HG03135 (cell line): ENCODE measurements around the gene CPNE5.
"Not testable (repeated sequence)": the region's sequence is repeated elsewhere in the genome, so short reads cannot be mapped to it uniquely, and the experiment has no call there.

Experiments used
- ATAC-seq: cut with Tn5 transposase; IDR thresholded peaks from one replicate; pipeline ENCODE4 v1.9.1; 2021; ENCODE audit warnings: mild to moderate bottlenecking, moderate library complexity; ENCODE audit not compliant: unreplicated experiment

CPNE5 gene

GRCh38 chr6:36817847-36818246 is 21.4 kb downstream of the CPNE5 start:
- ATAC-seq: no peak

GRCh38 chr6:36817176-36817817 is 21.9 kb downstream of the CPNE5 start:
- ATAC-seq: no peak

DNA sequence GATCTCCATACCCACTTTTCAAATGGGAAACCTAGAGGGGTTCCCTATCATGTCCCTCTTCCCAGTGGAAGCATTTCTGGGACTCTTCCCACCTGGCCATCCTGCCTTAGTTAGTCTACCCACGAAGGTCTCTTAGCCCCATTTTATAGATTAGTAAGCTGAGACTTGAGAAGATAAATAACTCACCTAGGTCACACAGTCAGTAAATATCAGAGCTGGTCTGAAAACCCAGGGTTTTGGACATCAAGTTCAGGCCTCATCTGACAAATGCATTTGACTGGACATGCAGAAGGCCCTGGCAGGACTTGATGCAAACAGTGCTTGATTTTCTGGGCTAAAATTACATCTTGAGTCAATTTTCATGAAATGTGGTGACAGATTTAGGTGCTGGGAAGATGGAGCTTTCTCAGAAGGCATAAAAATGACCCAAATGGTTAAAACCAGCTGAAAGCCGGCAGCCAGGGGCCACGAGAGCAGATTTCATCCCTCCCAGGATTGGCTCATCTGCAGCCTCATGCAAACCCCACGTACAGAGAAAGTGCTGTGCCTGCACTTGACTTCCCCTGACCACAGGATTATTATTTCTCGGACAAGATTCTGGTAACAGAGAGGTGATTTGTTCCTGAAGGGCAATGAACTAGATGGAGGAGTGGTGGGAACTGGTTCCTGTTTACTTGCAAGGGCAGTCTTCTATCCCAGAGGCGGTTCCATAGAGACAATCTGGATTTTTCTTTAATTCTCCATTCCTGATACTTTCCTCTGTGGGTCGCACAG is 23.1 kb downstream of the CPNE5 start:
- ATAC-seq: no peak

GRCh38 chr6:36814249-36814648 is 25.0 kb downstream of the CPNE5 start:
- no peak for ATAC-seq

DNA sequence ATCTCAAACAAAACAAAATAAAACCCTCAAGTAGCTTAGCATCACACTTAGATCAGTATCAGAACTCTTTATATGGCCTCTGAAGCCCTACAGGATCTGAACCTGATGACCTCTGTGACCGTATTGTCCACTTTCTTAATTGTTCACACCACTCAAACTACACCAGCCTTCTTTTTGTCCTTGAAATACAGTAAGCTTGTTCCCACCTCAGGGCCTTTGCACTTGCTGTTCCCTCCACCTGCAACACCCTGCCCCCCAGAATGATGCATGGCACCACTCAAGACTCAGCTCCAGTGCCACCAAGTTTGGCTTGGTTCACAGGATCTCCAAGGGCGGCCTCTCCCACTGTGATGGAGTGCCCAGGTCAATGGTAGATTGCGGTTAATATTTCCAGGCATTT is 25.7 kb downstream of the CPNE5 start:
- no peak for ATAC-seq

DNA sequence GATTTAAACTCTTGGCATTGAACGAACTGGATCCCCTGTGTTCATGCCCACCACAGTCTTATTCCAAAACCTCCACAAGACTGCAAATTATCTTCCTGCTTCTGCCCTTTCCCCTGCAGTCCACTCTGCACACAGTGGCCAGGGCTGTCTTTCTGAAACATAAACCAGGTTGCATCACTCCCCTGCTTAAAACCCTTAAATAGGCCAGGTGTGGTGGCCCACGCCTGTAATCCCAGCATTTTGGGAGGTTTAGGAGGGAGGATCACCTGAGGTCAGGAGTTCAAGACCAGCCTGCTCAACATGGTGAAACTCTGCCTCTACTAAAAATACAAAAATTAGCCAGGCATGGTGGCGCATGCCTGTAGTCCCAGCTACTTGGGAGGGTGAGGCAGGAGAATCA is 26.2 kb downstream of the CPNE5 start:
- not testable (repeated sequence) for ATAC-seq

DNA sequence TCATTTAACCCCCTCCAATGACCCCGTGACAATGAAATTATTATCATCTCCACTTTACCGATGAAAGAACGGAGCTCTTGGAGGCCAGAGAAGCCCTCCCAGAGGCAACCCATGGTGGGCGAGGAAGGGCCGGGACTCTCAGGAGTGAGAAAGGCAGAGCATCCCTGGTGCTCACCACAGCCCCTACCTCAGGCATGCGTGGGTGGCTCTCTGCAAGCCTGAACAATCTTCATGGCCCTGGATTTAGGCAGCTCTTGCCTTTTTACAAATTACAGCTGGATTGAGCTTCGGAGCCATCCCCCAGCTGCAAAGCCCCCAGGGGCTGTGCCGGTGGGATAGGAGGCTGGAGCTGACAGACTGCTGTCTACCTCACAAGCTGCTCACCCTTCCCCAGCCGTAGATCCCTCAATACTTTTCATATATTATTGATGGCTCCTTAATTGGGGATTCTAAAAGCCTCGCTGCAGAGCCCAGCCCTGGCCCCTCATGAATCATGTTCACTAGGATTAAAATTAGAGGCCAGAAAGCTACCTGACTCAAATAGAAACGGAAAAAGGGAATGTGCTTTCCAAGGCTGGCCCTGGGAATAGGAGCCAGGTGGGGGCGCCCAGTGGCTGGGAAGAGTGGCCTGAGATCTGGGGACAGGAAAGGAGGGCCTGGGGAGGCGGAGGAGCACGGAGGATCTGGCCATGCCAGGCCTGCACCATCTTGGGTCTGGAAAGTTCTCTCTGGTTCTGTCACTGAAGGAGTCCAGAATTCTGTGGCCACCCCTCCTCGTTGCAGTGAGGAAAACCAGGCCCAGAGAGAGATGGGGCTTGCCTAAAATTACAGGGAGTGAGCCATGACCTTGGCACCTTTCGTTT is 29.1 kb downstream of the CPNE5 start:
- ATAC-seq: no peak

DNA sequence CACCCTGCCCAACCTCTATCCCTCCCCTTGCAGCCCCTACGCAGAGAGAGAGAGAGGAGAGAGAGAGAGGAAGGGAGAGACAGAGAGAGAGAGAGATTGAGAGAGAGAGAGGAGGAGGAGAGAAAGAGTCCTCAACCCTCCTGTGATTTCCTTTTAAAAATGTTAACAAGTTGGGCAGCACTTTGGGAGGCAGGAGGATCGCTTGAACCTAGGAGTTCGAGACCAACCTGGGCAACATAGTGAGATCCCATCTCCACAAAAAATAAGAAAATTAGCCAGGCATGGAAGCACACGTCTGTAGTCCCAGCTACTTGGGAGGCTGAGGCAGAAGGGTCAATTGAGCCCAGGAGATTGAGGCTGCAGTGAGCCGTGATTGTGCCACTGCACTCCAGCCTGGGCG is 30.1 kb downstream of the CPNE5 start:
- no peak for ATAC-seq

DNA sequence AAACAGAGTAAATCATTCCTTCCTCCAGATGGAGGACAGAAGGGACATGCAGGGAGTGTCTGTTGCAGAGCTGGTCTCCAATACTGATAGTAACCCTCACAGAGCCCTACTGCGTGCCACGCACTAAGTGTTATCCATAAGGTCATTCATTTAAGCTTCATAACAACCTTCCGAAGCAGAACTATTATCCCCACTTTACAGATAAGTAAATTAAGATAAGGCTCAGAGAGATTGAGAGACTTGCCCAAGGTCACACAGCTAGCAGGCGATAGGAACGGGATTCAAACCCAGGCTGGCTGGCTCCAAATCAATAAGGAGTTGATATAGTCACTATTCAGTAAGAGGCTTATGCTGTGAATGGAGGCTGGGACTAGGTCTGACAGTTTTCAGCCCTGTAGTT is 30.6 kb downstream of the CPNE5 start:
- no peak for ATAC-seq

GRCh38 chr6:36807750-36808149 is 31.5 kb downstream of the CPNE5 start:
- no peak for ATAC-seq

DNA sequence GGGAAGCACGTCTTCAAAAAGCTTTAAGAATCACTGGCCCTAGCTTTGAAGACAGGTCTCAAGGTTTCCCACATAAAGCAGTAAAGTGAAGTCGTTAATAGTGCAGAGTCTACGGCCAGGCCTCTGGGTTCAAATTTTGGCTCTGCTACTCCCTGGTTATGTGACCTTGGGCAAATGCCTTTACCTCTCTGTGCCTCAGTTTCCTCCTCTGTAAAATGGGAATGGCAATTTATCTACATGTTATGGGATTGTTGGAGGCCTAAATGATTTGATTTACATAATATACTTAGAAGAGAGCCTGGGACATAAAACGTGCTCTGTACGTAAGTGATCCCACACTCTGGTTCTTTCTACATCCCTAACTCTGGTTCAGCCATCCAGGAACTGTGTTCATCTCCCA is 32.1 kb downstream of the CPNE5 start:
- ATAC-seq: no peak

- ATAC-seq: no peak
Measured at GRCh38 chr6:36805917-36806316, 33.3 kb downstream of the CPNE5 start.

DNA sequence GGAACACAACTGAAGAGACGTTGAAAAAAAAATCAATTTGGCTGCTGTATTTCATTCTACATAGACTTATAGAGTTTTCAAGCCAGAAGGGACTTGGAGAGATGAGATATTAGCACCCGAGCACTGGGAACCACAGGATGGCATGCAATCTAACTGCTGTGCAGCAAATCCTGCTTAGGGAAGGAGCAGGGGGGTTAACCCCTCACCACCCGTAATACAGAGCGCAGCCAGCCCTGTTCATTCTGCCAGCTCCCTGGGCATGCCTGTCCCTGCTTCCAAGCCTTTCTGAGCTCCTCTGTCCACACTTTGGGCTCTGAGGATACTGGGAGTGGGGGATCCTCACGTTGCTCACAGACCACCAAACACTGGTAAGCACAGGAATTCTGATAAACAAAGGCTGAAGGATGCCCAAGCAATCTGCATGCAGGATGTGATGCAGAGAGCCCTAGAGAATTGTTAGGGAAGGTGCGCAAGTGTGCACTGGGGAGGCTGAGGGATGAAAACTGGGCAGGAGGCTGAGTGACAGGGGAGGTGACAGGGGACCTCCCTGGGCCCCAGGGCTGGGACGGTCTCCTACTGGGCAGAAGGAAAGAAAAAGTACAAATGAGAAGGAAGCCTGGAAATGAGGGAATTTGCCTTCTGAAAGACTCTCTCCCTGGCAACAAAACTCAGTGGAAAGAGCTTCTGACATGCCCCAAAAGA is 34.0 kb downstream of the CPNE5 start:
- ATAC-seq: no peak

- no peak for ATAC-seq
Measured at GRCh38 chr6:36804563-36804962, 34.7 kb downstream of the CPNE5 start.

GRCh38 chr6:36803908-36804307 is 35.3 kb downstream of the CPNE5 start:
- no peak for ATAC-seq

GRCh38 chr6:36803482-36803881 is 35.8 kb downstream of the CPNE5 start:
- ATAC-seq: no peak

DNA sequence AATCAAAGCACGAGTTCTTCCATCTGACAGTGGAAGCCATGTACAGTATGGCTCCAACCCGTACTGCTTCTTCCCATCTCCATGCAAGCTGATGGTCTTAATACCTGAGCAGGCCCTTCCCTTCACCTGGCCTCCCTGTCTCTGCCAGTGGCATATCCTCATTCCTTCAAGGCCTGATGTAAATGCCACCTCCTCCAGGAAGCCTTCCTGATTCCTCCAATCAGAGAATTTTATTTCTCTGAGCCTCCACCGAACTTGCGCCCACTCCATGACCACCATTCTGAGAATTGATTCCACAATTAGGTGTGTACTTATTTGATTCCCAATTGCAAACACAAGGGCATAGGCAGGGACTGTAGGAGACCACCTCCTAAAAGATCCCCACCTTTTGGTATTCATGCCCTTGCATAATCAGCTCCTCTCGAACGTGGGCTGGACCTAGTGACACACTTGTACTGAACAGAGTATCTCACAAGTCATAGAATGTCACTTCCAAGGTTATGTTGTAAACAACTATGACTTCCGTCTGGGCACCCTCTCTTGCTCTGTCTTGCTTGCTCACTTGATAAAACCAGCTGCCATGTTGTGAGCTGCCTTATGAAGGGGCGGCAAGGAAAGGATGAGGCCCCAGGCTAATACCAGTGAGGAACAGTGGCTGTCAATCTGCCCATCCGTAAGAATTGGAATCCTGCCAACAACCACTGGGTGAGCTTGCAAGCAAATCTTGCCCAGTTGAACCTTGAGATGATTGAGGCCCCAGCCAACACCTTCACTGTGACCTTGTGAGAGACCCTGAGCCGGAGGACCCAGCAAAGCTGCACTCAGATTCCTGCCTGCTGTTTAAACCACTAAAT is 38.8 kb downstream of the CPNE5 start:
- no peak for ATAC-seq

- ATAC-seq: no peak
Measured at GRCh38 chr6:36798852-36799251, 40.4 kb downstream of the CPNE5 start.

DNA sequence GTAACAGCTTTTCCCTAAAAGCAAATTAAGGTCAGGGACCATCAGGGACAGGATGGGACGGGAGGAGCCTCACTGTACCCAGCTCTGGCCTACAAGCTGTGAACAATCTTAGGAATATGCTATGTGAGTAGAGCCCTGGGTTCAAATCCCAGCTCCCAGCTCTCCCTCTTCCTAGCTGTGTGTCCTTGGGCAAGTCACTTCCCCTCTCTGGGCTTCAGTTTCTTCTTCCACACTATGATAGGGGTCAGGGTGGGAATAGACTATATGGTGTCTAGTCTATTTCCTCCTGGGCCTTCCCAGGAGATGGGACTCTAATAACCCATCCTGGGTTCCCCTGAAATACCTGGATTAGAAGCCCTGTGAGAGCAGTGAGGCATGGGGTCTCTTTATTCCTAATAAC is 41.6 kb downstream of the CPNE5 start:
- no peak for ATAC-seq

DNA sequence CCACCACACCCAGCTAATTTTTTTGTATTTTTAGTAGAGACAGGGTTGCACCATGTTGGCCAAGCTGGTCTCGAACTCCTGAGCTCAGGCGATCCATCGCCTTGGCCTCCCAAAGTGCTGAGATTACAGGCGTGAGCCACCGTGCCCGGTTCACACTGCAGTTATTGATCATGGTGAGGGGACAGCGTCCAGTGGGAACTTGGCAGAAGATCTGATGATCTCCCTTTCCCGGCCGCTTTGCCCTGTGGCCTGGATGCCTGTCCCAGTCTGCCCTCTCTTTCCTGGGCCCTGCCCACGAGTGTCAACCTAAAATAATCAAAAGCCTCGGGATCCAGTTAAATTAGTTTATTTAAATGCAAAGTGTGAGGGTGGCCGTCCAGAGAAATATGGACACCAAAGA is 42.2 kb downstream of the CPNE5 start:
- ATAC-seq: no peak
